PFSK-1 (cell line): Measurements from ENCODE around the gene RNF212B.

Experiments
- FOXP2 ChIP-seq: optimal IDR thresholded peaks from 2 replicates; pipeline ENCODE3; 2011; ENCODE audit warnings: borderline replicate concordance, control low read depth, inconsistent platforms; ENCODE audit not compliant: insufficient read depth; ENCODE audit errors: extremely low read length, extremely low read depth
- POLR2AphosphoS5 ChIP-seq: IDR thresholded peaks from 2 replicates; pipeline ENCODE4 v1.6.1; 2012; ENCODE audit warnings: low read depth, mild to moderate bottlenecking, control low read depth, low read length, moderate library complexity
- SIN3A ChIP-seq: IDR thresholded peaks from 2 replicates; pipeline ENCODE4 v1.6.1; 2012; ENCODE audit warnings: mild to moderate bottlenecking, low read length, moderate library complexity, borderline replicate concordance; ENCODE audit not compliant: insufficient read depth
- TAF1 ChIP-seq: IDR thresholded peaks from 2 replicates; pipeline ENCODE4 v1.6.1; 2012; ENCODE audit warnings: low read length, control low read depth, borderline replicate concordance; ENCODE audit not compliant: insufficient read depth
- TF ChIP-seq, protein P1 (sequence below), 2 experiments: IDR thresholded peaks; 2 replicates each; pipeline versions ENCODE4 v1.6.1 to v1.8.0; 2011 to 2012; ENCODE audit warnings: low read depth in 2 of 2, low read length in 2 of 2, control low read depth in 1 of 2, inconsistent platforms in 1 of 2, mild to moderate bottlenecking in 1 of 2, moderate library complexity in 1 of 2; ENCODE audit not compliant: insufficient read depth in 1 of 2

DNA sequence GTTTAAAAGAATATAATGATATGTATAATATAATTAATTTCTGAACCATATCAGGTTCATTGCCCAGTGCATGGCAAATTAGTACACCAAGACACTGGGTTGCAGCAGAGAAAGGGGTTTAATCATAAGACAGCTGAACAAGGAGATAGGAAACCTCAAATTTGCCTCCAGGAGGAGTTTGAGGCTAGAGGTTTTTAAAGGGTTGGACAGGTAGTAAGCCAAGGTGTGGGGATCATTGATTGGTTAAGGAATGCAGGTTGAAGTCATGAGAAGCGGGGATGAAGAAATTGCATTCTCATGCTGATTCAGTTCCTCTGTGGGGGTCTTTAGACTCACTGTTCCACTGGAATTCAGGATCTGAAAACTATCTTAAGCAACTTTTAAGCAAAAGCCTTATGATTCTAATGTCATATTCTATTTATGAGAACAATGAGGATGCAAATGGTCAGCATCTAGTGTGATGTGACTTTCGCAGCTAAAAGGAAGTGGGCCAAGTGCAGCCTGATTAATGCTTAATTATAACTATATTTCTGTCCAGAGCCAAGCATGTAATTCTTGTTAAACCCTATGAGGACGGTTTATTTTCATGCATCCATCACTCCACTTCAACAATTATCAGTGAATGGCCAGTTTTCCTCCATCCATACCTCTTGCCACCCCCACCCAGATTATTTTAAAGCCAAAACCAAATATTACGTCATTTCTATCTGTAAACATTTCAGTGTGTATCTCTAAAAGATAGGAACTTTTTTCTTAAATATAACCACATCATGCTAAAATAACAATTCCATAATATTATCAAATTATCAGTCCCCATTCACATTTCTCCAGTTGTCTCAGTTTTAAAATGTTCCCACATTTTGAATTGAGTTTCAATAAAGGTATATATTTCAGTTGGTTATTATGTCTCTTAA lies 14.9 kb downstream of the RNF212B start:
- TF ChIP-seq POLR2AphosphoS5 (no peak), SIN3A (no peak), TAF1 (no peak), FOXP2 (no peak)
- TF ChIP-seq, protein P1, sequence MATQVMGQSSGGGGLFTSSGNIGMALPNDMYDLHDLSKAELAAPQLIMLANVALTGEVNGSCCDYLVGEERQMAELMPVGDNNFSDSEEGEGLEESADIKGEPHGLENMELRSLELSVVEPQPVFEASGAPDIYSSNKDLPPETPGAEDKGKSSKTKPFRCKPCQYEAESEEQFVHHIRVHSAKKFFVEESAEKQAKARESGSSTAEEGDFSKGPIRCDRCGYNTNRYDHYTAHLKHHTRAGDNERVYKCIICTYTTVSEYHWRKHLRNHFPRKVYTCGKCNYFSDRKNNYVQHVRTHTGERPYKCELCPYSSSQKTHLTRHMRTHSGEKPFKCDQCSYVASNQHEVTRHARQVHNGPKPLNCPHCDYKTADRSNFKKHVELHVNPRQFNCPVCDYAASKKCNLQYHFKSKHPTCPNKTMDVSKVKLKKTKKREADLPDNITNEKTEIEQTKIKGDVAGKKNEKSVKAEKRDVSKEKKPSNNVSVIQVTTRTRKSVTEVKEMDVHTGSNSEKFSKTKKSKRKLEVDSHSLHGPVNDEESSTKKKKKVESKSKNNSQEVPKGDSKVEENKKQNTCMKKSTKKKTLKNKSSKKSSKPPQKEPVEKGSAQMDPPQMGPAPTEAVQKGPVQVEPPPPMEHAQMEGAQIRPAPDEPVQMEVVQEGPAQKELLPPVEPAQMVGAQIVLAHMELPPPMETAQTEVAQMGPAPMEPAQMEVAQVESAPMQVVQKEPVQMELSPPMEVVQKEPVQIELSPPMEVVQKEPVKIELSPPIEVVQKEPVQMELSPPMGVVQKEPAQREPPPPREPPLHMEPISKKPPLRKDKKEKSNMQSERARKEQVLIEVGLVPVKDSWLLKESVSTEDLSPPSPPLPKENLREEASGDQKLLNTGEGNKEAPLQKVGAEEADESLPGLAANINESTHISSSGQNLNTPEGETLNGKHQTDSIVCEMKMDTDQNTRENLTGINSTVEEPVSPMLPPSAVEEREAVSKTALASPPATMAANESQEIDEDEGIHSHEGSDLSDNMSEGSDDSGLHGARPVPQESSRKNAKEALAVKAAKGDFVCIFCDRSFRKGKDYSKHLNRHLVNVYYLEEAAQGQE (IDR thresholded peaks at IDR 0.05; ENCODE audit: insufficient read depth in 1 of 2, low read depth in 2 of 2, low read length in 2 of 2): no peak
